Memory B cell (primary cell): ENCODE measurements around the gene PTPRN2.

ENCODE experiments used
- ATAC-seq: fragments of 150-1000 bp; cut with Tn5 transposase; 2 replicates; pipeline ENCODE4 v1.10.0; 2021; ENCODE audit warnings: low read depth, mild to moderate bottlenecking, moderate library complexity
- DNase-seq, 2 donors: peaks; one replicate each; pipeline ENCODE4 v3.0.0; 2022; ENCODE audit warnings: low spot score in 2 of 2
- H3K27ac Mint-ChIP-seq: one replicate; pipeline ENCODE4 v1.8.0; 2022; ENCODE audit warnings: mild to moderate bottlenecking, moderate library complexity, mixed read lengths
- H3K27me3 Mint-ChIP-seq: one replicate; pipeline ENCODE4 v1.8.0; 2022; ENCODE audit warnings: mixed read lengths
- H3K36me3 Mint-ChIP-seq: one replicate; pipeline ENCODE4 v1.8.0; 2022; ENCODE audit warnings: mild to moderate bottlenecking, mixed read lengths
- H3K4me1 Mint-ChIP-seq: one replicate; pipeline ENCODE4 v1.8.0; 2022; ENCODE audit warnings: mixed read lengths
- H3K4me3 Mint-ChIP-seq: one replicate; pipeline ENCODE4 v1.8.0; 2022; ENCODE audit warnings: mild to moderate bottlenecking, moderate library complexity, mixed read lengths
- H3K9me3 Mint-ChIP-seq: one replicate; pipeline ENCODE4 v1.8.0; 2022; ENCODE audit warnings: mixed read lengths

Gene PTPRN2

DNA sequence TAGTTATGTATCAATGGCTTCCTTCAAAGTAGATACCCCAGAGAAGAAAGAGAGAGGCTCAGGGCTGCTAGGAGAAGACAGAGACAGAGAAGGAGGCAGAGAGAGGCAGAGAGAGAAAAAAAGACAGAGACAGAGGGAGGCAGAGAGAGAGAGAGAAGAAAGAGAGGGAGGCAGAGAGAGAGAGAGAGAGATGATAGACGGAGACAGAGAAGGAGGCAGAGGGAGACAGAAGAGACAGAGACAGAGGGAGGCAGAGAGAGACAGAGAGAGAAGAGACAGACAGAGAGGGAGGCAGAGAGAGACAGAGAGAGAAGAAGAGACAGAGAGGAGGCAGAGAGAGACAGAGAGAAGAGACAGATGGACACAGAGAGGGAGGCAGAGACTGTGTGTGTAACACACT is 1062.9 kb downstream of the PTPRN2 start:
- ATAC-seq: no peak
- H3K4me3 Mint-ChIP-seq: no peak overlapping the region
- no peaks in the 10 kb centered on the region for H3K4me1 Mint-ChIP-seq
- DNase-seq: no peak
- H3K27ac Mint-ChIP-seq: no peak overlapping the region
- peaks cover 4% of the 10 kb centered on the region for H3K27me3 Mint-ChIP-seq
- H3K9me3 Mint-ChIP-seq: peaks cover 7% of the 10 kb centered on the region
- H3K36me3 Mint-ChIP-seq: no peaks in the 10 kb centered on the region

GRCh38 chr7:157523766-157524421 is 1063.7 kb downstream of the PTPRN2 start:
- Mint-ChIP-seq H3K4me1 (no peaks in the 10 kb centered on the region), H3K9me3 (peaks cover 7% of the 10 kb centered on the region), H3K27me3 (peaks cover 4% of the 10 kb centered on the region), H3K36me3 (no peaks in the 10 kb centered on the region), H3K4me3 (no peak overlapping the region), H3K27ac (no peak overlapping the region)
- DNase-seq (no peak), ATAC-seq (no peak)

- ATAC-seq (no peak), DNase-seq (no peak)
- Mint-ChIP-seq H3K4me3 (no peak overlapping the region), H3K9me3 (peaks cover 7% of the 10 kb centered on the region), H3K27me3 (peaks cover 7% of the 10 kb centered on the region), H3K4me1 (peaks cover 2% of the 10 kb centered on the region), H3K27ac (no peak overlapping the region), H3K36me3 (no peaks in the 10 kb centered on the region)
These were observed 1064.3 kb downstream of the PTPRN2 start for GRCh38 chr7:157523371-157523765.

GRCh38 chr7:157522954-157523353 is 1064.7 kb downstream of the PTPRN2 start:
- Mint-ChIP-seq H3K27ac (no peak overlapping the region), H3K36me3 (no peaks in the 10 kb centered on the region), H3K27me3 (peaks cover 8% of the 10 kb centered on the region), H3K4me3 (no peak overlapping the region), H3K4me1 (peaks cover 2% of the 10 kb centered on the region), H3K9me3 (peaks cover 7% of the 10 kb centered on the region)
- DNase-seq (no peak), ATAC-seq (no peak)

GRCh38 chr7:157522189-157522588 is 1065.4 kb downstream of the PTPRN2 start:
- Mint-ChIP-seq H3K9me3 (peaks cover 7% of the 10 kb centered on the region), H3K27ac (no peak overlapping the region), H3K27me3 (peaks cover 8% of the 10 kb centered on the region), H3K36me3 (no peaks in the 10 kb centered on the region), H3K4me3 (no peak overlapping the region), H3K4me1 (peaks cover 2% of the 10 kb centered on the region)
- DNase-seq (no peak), ATAC-seq (no peak)

- peaks cover 7% of the 10 kb centered on the region for H3K9me3 Mint-ChIP-seq
- no peak for ATAC-seq
- H3K36me3 Mint-ChIP-seq: no peaks in the 10 kb centered on the region
- peaks cover 8% of the 10 kb centered on the region for H3K27me3 Mint-ChIP-seq
- no peak overlapping the region for H3K4me3 Mint-ChIP-seq
- H3K4me1 Mint-ChIP-seq: peaks cover 2% of the 10 kb centered on the region
- H3K27ac Mint-ChIP-seq: no peak overlapping the region
- no peak for DNase-seq
These were observed 1065.9 kb downstream of the PTPRN2 start for GRCh38 chr7:157521752-157522151.

GRCh38 chr7:157521061-157521731 is 1066.4 kb downstream of the PTPRN2 start:
- H3K27ac Mint-ChIP-seq: no peak overlapping the region
- no peak overlapping the region for H3K4me3 Mint-ChIP-seq
- DNase-seq: no peak
- H3K4me1 Mint-ChIP-seq: peaks cover 2% of the 10 kb centered on the region
- H3K9me3 Mint-ChIP-seq: peaks cover 7% of the 10 kb centered on the region
- peaks cover 8% of the 10 kb centered on the region for H3K27me3 Mint-ChIP-seq
- no peak for ATAC-seq
- H3K36me3 Mint-ChIP-seq: no peaks in the 10 kb centered on the region

DNA sequence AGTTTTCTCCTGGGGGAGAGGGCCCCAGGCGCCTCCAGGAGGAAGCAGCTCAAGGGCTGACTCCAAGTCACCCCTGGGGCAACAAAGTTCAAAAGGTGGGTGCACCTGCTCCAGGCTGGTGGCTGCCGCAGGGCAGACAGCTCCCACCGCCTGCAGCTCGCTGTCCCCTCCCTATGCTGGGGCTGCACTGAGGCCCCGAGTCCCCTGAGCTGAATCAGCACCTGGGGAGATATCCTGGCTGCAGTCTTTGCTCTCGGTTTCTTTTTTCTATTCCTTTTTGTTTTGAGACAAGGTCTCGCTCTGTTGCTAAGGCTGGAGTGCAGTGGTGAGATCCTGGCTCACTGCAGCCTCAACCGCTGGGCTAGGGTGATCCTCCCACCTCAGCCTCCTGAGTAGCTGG is 1067.4 kb downstream of the PTPRN2 start:
- no peaks in the 10 kb centered on the region for H3K36me3 Mint-ChIP-seq
- ATAC-seq (no peak), DNase-seq (no peak)
- H3K4me3 Mint-ChIP-seq: no peak overlapping the region
- H3K4me1 Mint-ChIP-seq: peaks cover 2% of the 10 kb centered on the region
- H3K27me3 Mint-ChIP-seq: peaks cover 8% of the 10 kb centered on the region
- H3K27ac Mint-ChIP-seq: no peak overlapping the region
- peaks cover 3% of the 10 kb centered on the region for H3K9me3 Mint-ChIP-seq

GRCh38 chr7:157519798-157520244 is 1067.8 kb downstream of the PTPRN2 start:
- Mint-ChIP-seq H3K27me3 (peaks cover 8% of the 10 kb centered on the region), H3K9me3 (peaks cover 2% of the 10 kb centered on the region), H3K36me3 (no peaks in the 10 kb centered on the region), H3K4me1 (peaks cover 2% of the 10 kb centered on the region), H3K4me3 (no peak overlapping the region), H3K27ac (no peak overlapping the region)
- DNase-seq (no peak), ATAC-seq (no peak)

DNA sequence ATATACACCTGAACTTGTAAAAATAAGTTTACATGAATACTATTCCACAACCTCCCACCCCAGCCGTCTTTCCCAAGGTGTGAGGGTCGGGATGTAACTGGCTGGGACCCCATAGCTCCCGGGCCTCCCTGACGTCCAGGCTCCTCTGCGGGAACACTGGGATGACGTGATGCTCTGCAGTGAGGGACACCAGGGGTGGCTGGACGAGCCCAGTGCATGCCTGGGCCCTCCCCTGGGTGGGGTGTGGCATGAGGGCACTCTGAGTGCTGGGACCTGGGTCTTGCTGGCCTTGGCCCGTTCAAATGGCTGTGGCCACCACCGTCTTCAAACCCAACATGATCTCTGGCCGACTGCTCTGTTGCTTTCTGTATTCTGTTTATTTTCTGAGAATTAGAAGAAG is 1068.4 kb downstream of the PTPRN2 start:
- H3K9me3 Mint-ChIP-seq: no peaks in the 10 kb centered on the region
- no peak overlapping the region for H3K27ac Mint-ChIP-seq

DNA sequence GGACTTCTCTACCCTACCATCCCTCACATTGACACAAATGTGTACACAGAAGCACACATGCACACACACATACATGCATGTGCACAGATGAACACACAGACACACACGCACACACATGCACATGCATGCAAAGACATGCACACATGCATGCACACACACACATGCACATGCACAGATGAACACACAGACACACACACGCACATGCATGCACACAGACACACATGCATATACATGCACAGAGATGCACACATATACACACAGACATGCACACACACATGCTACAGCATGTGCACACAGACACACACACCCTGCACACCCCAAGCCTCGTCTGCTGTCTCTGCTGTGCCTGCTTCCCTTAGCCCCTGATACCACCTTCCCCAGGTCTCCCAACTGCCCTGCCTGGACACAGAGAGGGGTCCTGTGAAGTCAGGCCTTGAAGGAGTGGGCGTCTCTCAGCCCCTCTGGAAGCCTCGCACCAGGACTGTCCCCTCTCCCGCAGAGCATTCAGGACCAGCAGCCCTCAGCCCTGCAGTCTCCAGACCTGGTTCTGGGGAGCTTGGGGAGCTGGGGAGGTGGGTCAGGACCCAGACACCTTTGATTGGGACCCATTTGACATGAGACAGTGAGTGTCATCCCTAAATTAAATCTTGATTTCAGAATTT is 1069.0 kb downstream of the PTPRN2 start:
- Mint-ChIP-seq H3K36me3 (no peaks in the 10 kb centered on the region), H3K4me3 (no peak overlapping the region), H3K4me1 (peaks cover 2% of the 10 kb centered on the region), H3K27ac (no peak overlapping the region), H3K27me3 (peaks cover 8% of the 10 kb centered on the region), H3K9me3 (no peaks in the 10 kb centered on the region)
- ATAC-seq: no peak
- DNase-seq: no peak

More for the DNA sequence above, 1068.4 kb downstream of the PTPRN2 start:
- Mint-ChIP-seq H3K4me3 (no peak overlapping the region), H3K4me1 (peaks cover 2% of the 10 kb centered on the region), H3K27me3 (peaks cover 8% of the 10 kb centered on the region), H3K36me3 (no peaks in the 10 kb centered on the region)
- no peak for ATAC-seq
- no peak for DNase-seq

DNA sequence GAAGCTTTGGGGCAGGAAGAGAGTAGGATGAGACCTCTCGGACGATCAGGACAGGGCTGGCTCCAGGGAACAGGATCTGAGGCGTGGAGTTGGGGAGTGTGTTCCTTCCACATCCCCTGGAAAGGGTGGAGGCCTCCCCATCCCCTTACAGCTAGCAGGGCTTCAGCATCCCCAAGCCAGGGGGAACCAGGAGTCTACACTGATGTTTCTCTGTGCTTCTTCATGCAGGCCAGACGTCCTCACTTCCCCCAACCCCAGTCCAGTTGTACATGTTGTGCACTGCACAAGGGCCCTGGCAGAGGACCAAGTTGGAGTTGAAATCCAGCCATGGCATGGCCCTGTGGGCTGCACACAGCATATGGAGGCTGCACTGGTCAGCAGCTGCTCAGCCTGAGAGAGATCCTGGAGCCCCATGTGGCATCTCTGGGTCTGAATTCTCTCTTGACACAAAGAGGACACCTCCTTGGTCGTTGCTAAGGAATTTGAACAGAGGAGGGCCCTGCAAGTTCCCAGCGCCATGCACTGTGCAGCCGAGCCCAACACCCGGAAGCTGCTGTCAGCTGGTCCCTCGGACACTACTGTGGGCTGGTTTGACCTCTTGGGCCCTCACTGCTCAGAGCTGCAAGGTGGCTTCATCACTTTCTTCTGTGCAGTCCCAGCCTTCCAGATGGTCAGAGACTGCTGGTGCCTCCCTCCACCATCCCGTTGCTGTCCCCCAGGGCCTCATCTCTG is 1069.7 kb downstream of the PTPRN2 start:
- H3K9me3 Mint-ChIP-seq: peaks cover 2% of the 10 kb centered on the region
- no peak overlapping the region for H3K27ac Mint-ChIP-seq
- H3K4me3 Mint-ChIP-seq: no peak overlapping the region
- H3K4me1 Mint-ChIP-seq: peaks cover 2% of the 10 kb centered on the region
- ATAC-seq (no peak), DNase-seq (no peak)
- H3K36me3 Mint-ChIP-seq: no peaks in the 10 kb centered on the region
- H3K27me3 Mint-ChIP-seq: peaks cover 8% of the 10 kb centered on the region

- no peak overlapping the region for H3K4me3 Mint-ChIP-seq
- peaks cover 2% of the 10 kb centered on the region for H3K9me3 Mint-ChIP-seq
- DNase-seq: no peak
- ATAC-seq: no peak
- H3K27ac Mint-ChIP-seq: no peak overlapping the region
- H3K4me1 Mint-ChIP-seq: peaks cover 2% of the 10 kb centered on the region
- no peaks in the 10 kb centered on the region for H3K36me3 Mint-ChIP-seq
- peaks cover 6% of the 10 kb centered on the region for H3K27me3 Mint-ChIP-seq
These were observed 1070.5 kb downstream of the PTPRN2 start for GRCh38 chr7:157516911-157517781.
